Activated naive CD8-positive, alpha-beta T cell (primary cell): ENCODE measurements around the gene ROMO1.
"Not testable (repeated sequence)": the region's sequence is repeated elsewhere in the genome, so short reads cannot be mapped to it uniquely, and the experiment has no call there.

Source experiments
- H3K27ac Mint-ChIP-seq: one replicate; pipeline ENCODE4 v1.8.0; 2021; ENCODE audit warnings: mixed read lengths
- H3K27me3 Mint-ChIP-seq: one replicate; pipeline ENCODE4 v1.8.0; 2021; ENCODE audit warnings: mixed read lengths
- H3K36me3 Mint-ChIP-seq: one replicate; pipeline ENCODE4 v1.8.0; 2021; ENCODE audit warnings: mixed read lengths
- H3K4me1 Mint-ChIP-seq: one replicate; pipeline ENCODE4 v1.8.0; 2021; ENCODE audit warnings: low read depth, mixed read lengths
- H3K4me3 Mint-ChIP-seq: one replicate; pipeline ENCODE4 v1.8.0; 2021; ENCODE audit warnings: mild to moderate bottlenecking, mixed read lengths
- H3K9me3 Mint-ChIP-seq: one replicate; pipeline ENCODE4 v1.8.0; 2021; ENCODE audit warnings: low read depth, mixed read lengths

ROMO1 gene

GRCh38 chr20:35698298-35699126, 693 bp upstream of the ROMO1 start:
- no peaks in the 10 kb centered on the region for H3K27me3 Mint-ChIP-seq
- H3K4me1 Mint-ChIP-seq: peaks cover 39% of the 10 kb centered on the region
- H3K4me3 Mint-ChIP-seq: peak overlapping the region; percentile 99

GRCh38 chr20:35699957-35700624, 886 bp downstream of the ROMO1 start:
- Mint-ChIP-seq H3K4me3 (peak overlapping the region; percentile 99), H3K9me3 (no peaks in the 10 kb centered on the region), H3K27ac (peak overlapping the region; percentile 96), H3K4me1 (peaks cover 43% of the 10 kb centered on the region), H3K27me3 (no peaks in the 10 kb centered on the region), H3K36me3 (peaks cover 5% of the 10 kb centered on the region)

More at GRCh38 chr20:35698298-35699126, 693 bp upstream of the ROMO1 start:
- peak overlapping the region; percentile 96 for H3K27ac Mint-ChIP-seq
- H3K9me3 Mint-ChIP-seq: no peaks in the 10 kb centered on the region
- peaks cover 3% of the 10 kb centered on the region for H3K36me3 Mint-ChIP-seq

- Mint-ChIP-seq H3K4me1 (peaks cover 43% of the 10 kb centered on the region), H3K36me3 (peaks cover 5% of the 10 kb centered on the region), H3K4me3 (peak overlapping the region; percentile 99), H3K9me3 (no peaks in the 10 kb centered on the region), H3K27ac (peak overlapping the region; percentile 96), H3K27me3 (no peaks in the 10 kb centered on the region)
Observed at GRCh38 chr20:35700625-35701148, 1.5 kb downstream of the ROMO1 start.

GRCh38 chr20:35702051-35702823, 3.0 kb downstream of the ROMO1 start:
- Mint-ChIP-seq H3K36me3 (peaks cover 7% of the 10 kb centered on the region), H3K27ac (peak overlapping the region; percentile 81), H3K27me3 (no peaks in the 10 kb centered on the region), H3K4me3 (no peak overlapping the region), H3K9me3 (no peaks in the 10 kb centered on the region), H3K4me1 (peaks cover 36% of the 10 kb centered on the region)

GRCh38 chr20:35702824-35703695, 3.9 kb downstream of the ROMO1 start:
- Mint-ChIP-seq H3K4me1 (peaks cover 28% of the 10 kb centered on the region), H3K27me3 (no peaks in the 10 kb centered on the region), H3K4me3 (no peak overlapping the region), H3K36me3 (peaks cover 7% of the 10 kb centered on the region), H3K27ac (peak overlapping the region; percentile 82), H3K9me3 (no peaks in the 10 kb centered on the region)

- Mint-ChIP-seq H3K4me3 (no peak overlapping the region), H3K9me3 (no peaks in the 10 kb centered on the region)
Observed at GRCh38 chr20:35704514-35705261, 5.5 kb downstream of the ROMO1 start.

GRCh38 chr20:35705894-35706293, 6.7 kb downstream of the ROMO1 start:
- not testable (repeated sequence) for H3K9me3 Mint-ChIP-seq, H3K27me3 Mint-ChIP-seq, H3K36me3 Mint-ChIP-seq, H3K4me3 Mint-ChIP-seq
- peaks cover 35% of the 10 kb centered on the region for H3K4me1 Mint-ChIP-seq
- H3K27ac Mint-ChIP-seq: peak overlapping the region; percentile 58

More at GRCh38 chr20:35704514-35705261, 5.5 kb downstream of the ROMO1 start:
- H3K36me3 Mint-ChIP-seq: peaks cover 7% of the 10 kb centered on the region
- H3K27ac Mint-ChIP-seq: peak overlapping the region; percentile 64
- H3K27me3 Mint-ChIP-seq: no peaks in the 10 kb centered on the region
- peaks cover 35% of the 10 kb centered on the region for H3K4me1 Mint-ChIP-seq

- H3K27ac Mint-ChIP-seq, H3K9me3 Mint-ChIP-seq, H3K36me3 Mint-ChIP-seq, H3K27me3 Mint-ChIP-seq, H3K4me3 Mint-ChIP-seq: not testable (repeated sequence)
- H3K4me1 Mint-ChIP-seq: peaks cover 43% of the 10 kb centered on the region
Observed at GRCh38 chr20:35706591-35707529, 7.7 kb downstream of the ROMO1 start.

GRCh38 chr20:35708502-35708901, 9.3 kb downstream of the ROMO1 start:
- Mint-ChIP-seq H3K36me3 (peaks cover 4% of the 10 kb centered on the region), H3K27ac (no peak overlapping the region), H3K27me3 (no peaks in the 10 kb centered on the region), H3K4me1 (peaks cover 47% of the 10 kb centered on the region), H3K4me3 (no peak overlapping the region), H3K9me3 (no peaks in the 10 kb centered on the region)

- H3K36me3 Mint-ChIP-seq: peaks cover 6% of the 10 kb centered on the region
- peak overlapping the region; percentile 68 for H3K27ac Mint-ChIP-seq
- H3K27me3 Mint-ChIP-seq: no peaks in the 10 kb centered on the region
- no peak overlapping the region for H3K4me3 Mint-ChIP-seq
- H3K4me1 Mint-ChIP-seq: peaks cover 53% of the 10 kb centered on the region
- H3K9me3 Mint-ChIP-seq: no peaks in the 10 kb centered on the region
Observed at GRCh38 chr20:35709259-35709658, 10.1 kb downstream of the ROMO1 start.

GRCh38 chr20:35710039-35710438, 10.8 kb downstream of the ROMO1 start:
- Mint-ChIP-seq H3K27ac (peak overlapping the region; percentile 79), H3K4me3 (peak overlapping the region; percentile 13), H3K36me3 (peaks cover 4% of the 10 kb centered on the region), H3K4me1 (peaks cover 53% of the 10 kb centered on the region), H3K27me3 (no peaks in the 10 kb centered on the region), H3K9me3 (no peaks in the 10 kb centered on the region)

- peak overlapping the region; percentile 79 for H3K27ac Mint-ChIP-seq
- no peaks in the 10 kb centered on the region for H3K9me3 Mint-ChIP-seq
- no peaks in the 10 kb centered on the region for H3K27me3 Mint-ChIP-seq
- peak overlapping the region; percentile 68 for H3K4me3 Mint-ChIP-seq
- peaks cover 2% of the 10 kb centered on the region for H3K36me3 Mint-ChIP-seq
- peaks cover 61% of the 10 kb centered on the region for H3K4me1 Mint-ChIP-seq
Observed at GRCh38 chr20:35710884-35711587, 11.8 kb downstream of the ROMO1 start.
